ENCODE measurements around the gene NAP1L1. TPM values are rescaled to one million over a fixed set of nuclear protein-coding genes. Genes with fewer than 3 reads are reported as not detected.

The NAP1L1 gene
- total and polyA plus RNA-seq, 2 experiments from 2014 or later: 658 to 996 TPM

DNA sequence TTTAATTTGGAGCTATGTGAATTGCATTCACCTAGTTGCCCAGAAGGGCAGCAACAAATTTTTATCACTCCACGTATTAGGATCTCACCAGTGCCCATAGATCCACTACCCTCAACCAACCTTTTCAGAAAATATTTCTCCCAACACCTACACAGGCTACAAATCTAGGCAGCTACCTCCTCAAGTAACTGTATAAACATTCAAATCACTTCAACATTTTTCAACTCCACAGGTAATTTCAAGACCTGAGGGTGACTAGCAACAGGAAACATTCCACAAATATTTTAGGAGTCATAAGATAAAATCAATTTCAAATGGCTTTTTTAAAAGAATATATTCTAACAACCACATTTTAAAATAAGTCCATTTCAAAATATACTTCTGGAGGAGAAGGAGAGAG is 65.8 kb downstream of the NAP1L1 start:
- no peaks in the 10 kb centered on the region for H3K9me3 Mint-ChIP-seq
- H3K27me3 Mint-ChIP-seq (ENCODE audit: insufficient read depth, low read depth, poor library complexity): peaks cover 2% of the 10 kb centered on the region
- peak overlapping the region; percentile 35; the same call in 1 of the 2 replicates for H3K27ac ChIP-seq (ENCODE audit: low read depth)
- TF ChIP-seq, protein P1, sequence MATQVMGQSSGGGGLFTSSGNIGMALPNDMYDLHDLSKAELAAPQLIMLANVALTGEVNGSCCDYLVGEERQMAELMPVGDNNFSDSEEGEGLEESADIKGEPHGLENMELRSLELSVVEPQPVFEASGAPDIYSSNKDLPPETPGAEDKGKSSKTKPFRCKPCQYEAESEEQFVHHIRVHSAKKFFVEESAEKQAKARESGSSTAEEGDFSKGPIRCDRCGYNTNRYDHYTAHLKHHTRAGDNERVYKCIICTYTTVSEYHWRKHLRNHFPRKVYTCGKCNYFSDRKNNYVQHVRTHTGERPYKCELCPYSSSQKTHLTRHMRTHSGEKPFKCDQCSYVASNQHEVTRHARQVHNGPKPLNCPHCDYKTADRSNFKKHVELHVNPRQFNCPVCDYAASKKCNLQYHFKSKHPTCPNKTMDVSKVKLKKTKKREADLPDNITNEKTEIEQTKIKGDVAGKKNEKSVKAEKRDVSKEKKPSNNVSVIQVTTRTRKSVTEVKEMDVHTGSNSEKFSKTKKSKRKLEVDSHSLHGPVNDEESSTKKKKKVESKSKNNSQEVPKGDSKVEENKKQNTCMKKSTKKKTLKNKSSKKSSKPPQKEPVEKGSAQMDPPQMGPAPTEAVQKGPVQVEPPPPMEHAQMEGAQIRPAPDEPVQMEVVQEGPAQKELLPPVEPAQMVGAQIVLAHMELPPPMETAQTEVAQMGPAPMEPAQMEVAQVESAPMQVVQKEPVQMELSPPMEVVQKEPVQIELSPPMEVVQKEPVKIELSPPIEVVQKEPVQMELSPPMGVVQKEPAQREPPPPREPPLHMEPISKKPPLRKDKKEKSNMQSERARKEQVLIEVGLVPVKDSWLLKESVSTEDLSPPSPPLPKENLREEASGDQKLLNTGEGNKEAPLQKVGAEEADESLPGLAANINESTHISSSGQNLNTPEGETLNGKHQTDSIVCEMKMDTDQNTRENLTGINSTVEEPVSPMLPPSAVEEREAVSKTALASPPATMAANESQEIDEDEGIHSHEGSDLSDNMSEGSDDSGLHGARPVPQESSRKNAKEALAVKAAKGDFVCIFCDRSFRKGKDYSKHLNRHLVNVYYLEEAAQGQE (IDR thresholded peaks at IDR 0.05; ENCODE audit: unreplicated experiment): no peak
- TF ChIP-seq JUNB (IDR thresholded peaks at IDR 0.05; ENCODE audit: unreplicated experiment) (no peak), EZH2phosphoT487 (IDR thresholded peaks at IDR 0.05; ENCODE audit: unreplicated experiment) (no peak), EZH2 (IDR thresholded peaks at IDR 0.05; ENCODE audit: low read depth, unreplicated experiment) (no peak), POLR2AphosphoS5 (IDR thresholded peaks at IDR 0.05; ENCODE audit: low read depth) (no peak), ZNF331 (CRISPR knock-in tag; IDR thresholded peaks at IDR 0.05; ENCODE audit: low read depth) (no peak)
- TF ChIP-seq, protein P2, sequence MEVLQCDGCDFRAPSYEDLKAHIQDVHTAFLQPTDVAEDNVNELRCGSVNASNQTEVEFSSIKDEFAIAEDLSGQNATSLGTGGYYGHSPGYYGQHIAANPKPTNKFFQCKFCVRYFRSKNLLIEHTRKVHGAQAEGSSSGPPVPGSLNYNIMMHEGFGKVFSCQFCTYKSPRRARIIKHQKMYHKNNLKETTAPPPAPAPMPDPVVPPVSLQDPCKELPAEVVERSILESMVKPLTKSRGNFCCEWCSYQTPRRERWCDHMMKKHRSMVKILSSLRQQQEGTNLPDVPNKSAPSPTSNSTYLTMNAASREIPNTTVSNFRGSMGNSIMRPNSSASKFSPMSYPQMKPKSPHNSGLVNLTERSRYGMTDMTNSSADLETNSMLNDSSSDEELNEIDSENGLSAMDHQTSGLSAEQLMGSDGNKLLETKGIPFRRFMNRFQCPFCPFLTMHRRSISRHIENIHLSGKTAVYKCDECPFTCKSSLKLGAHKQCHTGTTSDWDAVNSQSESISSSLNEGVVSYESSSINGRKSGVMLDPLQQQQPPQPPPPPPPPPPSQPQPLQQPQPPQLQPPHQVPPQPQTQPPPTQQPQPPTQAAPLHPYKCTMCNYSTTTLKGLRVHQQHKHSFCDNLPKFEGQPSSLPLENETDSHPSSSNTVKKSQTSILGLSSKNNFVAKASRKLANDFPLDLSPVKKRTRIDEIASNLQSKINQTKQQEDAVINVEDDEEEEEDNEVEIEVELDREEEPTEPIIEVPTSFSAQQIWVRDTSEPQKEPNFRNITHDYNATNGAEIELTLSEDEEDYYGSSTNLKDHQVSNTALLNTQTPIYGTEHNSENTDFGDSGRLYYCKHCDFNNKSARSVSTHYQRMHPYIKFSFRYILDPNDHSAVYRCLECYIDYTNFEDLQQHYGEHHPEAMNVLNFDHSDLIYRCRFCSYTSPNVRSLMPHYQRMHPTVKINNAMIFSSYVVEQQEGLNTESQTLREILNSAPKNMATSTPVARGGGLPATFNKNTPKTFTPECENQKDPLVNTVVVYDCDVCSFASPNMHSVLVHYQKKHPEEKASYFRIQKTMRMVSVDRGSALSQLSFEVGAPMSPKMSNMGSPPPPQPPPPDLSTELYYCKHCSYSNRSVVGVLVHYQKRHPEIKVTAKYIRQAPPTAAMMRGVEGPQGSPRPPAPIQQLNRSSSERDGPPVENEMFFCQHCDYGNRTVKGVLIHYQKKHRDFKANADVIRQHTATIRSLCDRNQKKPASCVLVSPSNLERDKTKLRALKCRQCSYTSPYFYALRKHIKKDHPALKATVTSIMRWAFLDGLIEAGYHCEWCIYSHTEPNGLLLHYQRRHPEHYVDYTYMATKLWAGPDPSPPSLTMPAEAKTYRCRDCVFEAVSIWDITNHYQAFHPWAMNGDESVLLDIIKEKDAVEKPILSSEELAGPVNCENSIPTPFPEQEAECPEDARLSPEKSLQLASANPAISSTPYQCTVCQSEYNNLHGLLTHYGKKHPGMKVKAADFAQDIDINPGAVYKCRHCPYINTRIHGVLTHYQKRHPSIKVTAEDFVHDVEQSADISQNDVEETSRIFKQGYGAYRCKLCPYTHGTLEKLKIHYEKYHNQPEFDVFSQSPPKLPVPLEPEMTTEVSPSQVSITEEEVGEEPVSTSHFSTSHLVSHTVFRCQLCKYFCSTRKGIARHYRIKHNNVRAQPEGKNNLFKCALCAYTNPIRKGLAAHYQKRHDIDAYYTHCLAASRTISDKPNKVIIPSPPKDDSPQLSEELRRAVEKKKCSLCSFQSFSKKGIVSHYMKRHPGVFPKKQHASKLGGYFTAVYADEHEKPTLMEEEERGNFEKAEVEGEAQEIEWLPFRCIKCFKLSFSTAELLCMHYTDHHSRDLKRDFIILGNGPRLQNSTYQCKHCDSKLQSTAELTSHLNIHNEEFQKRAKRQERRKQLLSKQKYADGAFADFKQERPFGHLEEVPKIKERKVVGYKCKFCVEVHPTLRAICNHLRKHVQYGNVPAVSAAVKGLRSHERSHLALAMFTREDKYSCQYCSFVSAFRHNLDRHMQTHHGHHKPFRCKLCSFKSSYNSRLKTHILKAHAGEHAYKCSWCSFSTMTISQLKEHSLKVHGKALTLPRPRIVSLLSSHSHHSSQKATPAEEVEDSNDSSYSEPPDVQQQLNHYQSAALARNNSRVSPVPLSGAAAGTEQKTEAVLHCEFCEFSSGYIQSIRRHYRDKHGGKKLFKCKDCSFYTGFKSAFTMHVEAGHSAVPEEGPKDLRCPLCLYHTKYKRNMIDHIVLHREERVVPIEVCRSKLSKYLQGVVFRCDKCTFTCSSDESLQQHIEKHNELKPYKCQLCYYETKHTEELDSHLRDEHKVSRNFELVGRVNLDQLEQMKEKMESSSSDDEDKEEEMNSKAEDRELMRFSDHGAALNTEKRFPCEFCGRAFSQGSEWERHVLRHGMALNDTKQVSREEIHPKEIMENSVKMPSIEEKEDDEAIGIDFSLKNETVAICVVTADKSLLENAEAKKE (CRISPR knock-in tag; IDR thresholded peaks at IDR 0.05): no peak
- TF ChIP-seq, protein P3, sequence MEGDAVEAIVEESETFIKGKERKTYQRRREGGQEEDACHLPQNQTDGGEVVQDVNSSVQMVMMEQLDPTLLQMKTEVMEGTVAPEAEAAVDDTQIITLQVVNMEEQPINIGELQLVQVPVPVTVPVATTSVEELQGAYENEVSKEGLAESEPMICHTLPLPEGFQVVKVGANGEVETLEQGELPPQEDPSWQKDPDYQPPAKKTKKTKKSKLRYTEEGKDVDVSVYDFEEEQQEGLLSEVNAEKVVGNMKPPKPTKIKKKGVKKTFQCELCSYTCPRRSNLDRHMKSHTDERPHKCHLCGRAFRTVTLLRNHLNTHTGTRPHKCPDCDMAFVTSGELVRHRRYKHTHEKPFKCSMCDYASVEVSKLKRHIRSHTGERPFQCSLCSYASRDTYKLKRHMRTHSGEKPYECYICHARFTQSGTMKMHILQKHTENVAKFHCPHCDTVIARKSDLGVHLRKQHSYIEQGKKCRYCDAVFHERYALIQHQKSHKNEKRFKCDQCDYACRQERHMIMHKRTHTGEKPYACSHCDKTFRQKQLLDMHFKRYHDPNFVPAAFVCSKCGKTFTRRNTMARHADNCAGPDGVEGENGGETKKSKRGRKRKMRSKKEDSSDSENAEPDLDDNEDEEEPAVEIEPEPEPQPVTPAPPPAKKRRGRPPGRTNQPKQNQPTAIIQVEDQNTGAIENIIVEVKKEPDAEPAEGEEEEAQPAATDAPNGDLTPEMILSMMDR (conservative IDR thresholded peaks at IDR 0.05; ENCODE audit: low read depth in 2 of 2): no peak
- H3K79me2 ChIP-seq (replicated peaks; ENCODE audit: insufficient read depth): no peaks in the 10 kb centered on the region
- DNase-seq (ENCODE audit: low spot score) (no peak), ATAC-seq (peak; percentile 27)
- H3K4me1 ChIP-seq (ENCODE audit: insufficient read depth): peaks cover 30% of the 10 kb centered on the region
- H2AFZ ChIP-seq: no peak overlapping the region
- H3F3A ChIP-seq (replicated peaks; ENCODE audit: low read depth): no peaks in the 10 kb centered on the region; the same call in 1 of the 2 replicates
- no peaks in the 10 kb centered on the region for H3K36me3 Mint-ChIP-seq (ENCODE audit: low read depth)
- H3K4me1 Mint-ChIP-seq: peaks cover 37% of the 10 kb centered on the region
- no peak overlapping the region; the same call in 2 of the 3 replicates for H3K4me3 Mint-ChIP-seq
- peak overlapping the region; percentile 8; the same call in 1 of the 2 replicates for H3K27ac Mint-ChIP-seq
- H3K36me3 ChIP-seq (ENCODE audit: insufficient read depth): no peaks in the 10 kb centered on the region
- H4K20me1 ChIP-seq (replicated peaks; ENCODE audit: insufficient read depth): no peaks in the 10 kb centered on the region
- H3K4me2 ChIP-seq: peak overlapping the region; percentile 8
- H3K27me3 ChIP-seq (ENCODE audit: insufficient read depth): no peaks in the 10 kb centered on the region
- H3K9me2 ChIP-seq (ENCODE audit: insufficient read depth): no peaks in the 10 kb centered on the region
- H3K4me3 ChIP-seq: no peak overlapping the region
